Tibial nerve (tissue), 4 donors: Measurements from ENCODE around the gene GLP1R.

Experiments used
- EP300 ChIP-seq, 2 donors: sonication (generic); formaldehyde crosslinking; IDR thresholded peaks; one replicate each; pipeline ENCODE4 v1.6.1; 2017; ENCODE audit warnings: antibody characterized with exemption in 2 of 2, mild to moderate bottlenecking in 1 of 2
- TF ChIP-seq, protein P1 (sequence below), 5 experiments: fragments of 200-600 bp in 3 of 5; fragments of 450-650 bp in 2 of 5; sonication (generic) in 3 of 5; IDR thresholded peaks; one replicate each; pipeline ENCODE4 v1.5.1; 2016 to 2019; ENCODE audit warnings: antibody characterized with exemption in 5 of 5, mild to moderate bottlenecking in 3 of 5, moderate library complexity in 2 of 5

DNA sequence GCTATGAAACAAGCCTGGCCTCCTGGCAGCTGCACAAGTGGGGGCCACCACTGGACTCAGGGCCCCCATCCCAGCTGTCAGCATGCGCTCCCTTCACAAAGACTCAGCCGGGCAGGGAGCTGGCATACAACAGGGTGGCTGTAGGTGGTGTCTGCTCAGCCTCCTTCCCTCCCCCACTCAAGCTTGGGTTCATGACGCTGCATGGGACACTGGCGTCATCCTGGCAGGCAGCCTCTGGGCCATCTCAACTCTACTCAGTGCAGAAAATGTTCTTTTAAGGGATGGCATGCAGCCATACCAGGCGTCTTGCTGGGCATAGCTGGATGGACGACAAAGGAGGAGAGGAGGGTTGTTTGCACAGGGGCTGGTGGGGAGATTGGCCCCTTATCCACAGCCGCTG lies 35.9 kb downstream of the GLP1R start:
- TF ChIP-seq, protein P1, sequence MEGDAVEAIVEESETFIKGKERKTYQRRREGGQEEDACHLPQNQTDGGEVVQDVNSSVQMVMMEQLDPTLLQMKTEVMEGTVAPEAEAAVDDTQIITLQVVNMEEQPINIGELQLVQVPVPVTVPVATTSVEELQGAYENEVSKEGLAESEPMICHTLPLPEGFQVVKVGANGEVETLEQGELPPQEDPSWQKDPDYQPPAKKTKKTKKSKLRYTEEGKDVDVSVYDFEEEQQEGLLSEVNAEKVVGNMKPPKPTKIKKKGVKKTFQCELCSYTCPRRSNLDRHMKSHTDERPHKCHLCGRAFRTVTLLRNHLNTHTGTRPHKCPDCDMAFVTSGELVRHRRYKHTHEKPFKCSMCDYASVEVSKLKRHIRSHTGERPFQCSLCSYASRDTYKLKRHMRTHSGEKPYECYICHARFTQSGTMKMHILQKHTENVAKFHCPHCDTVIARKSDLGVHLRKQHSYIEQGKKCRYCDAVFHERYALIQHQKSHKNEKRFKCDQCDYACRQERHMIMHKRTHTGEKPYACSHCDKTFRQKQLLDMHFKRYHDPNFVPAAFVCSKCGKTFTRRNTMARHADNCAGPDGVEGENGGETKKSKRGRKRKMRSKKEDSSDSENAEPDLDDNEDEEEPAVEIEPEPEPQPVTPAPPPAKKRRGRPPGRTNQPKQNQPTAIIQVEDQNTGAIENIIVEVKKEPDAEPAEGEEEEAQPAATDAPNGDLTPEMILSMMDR (IDR thresholded peaks at IDR 0.05): no peak
- TF ChIP-seq EP300 (IDR thresholded peaks at IDR 0.05): no peak
